ENCODE results near the gene PIGL.

The PIGL gene

DNA sequence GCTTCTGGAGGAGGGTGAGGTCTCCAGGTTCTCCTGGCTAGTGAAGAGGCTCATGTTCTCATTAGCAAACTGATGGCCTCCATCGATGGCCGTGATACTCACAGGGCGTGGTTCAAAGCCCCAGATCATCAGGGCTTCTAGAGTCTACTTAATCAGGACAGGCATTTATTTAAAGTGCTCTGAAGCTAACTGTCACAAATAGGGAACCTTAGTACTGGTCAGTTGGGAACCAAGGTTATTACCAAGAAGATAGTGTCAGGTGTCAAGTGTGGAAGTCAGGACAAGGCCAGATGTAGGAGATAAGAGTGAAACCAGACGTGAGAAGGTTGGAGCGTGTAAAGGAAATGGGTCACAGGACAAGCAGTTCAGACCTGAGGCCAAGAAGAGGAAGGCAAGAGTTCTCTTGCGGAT lies 56.9 kb downstream of the PIGL start:
- H3K27ac ChIP-seq (ENCODE audit: low read length), result no peak overlapping the region
- peaks cover 5% of the 10 kb centered on the region; the same call in 1 of the 2 replicates for H3K36me3 ChIP-seq (ENCODE audit: insufficient read depth, low read length)
- no peaks in the 10 kb centered on the region for H3K27me3 ChIP-seq (ENCODE audit: insufficient read depth, low read length, poor library complexity)
- peaks cover 6% of the 10 kb centered on the region for H3K9me3 ChIP-seq (ENCODE audit: insufficient read depth, low read length, severe bottlenecking)
- H3K79me2 ChIP-seq (ENCODE audit: insufficient read depth, low read length), result no peaks in the 10 kb centered on the region
- H3K4me3 ChIP-seq (ENCODE audit: low read depth in 1 of 2, low read length in 2 of 2), result no peak overlapping the region
- DNase-seq, result no peak
- TF ChIP-seq, protein P1, sequence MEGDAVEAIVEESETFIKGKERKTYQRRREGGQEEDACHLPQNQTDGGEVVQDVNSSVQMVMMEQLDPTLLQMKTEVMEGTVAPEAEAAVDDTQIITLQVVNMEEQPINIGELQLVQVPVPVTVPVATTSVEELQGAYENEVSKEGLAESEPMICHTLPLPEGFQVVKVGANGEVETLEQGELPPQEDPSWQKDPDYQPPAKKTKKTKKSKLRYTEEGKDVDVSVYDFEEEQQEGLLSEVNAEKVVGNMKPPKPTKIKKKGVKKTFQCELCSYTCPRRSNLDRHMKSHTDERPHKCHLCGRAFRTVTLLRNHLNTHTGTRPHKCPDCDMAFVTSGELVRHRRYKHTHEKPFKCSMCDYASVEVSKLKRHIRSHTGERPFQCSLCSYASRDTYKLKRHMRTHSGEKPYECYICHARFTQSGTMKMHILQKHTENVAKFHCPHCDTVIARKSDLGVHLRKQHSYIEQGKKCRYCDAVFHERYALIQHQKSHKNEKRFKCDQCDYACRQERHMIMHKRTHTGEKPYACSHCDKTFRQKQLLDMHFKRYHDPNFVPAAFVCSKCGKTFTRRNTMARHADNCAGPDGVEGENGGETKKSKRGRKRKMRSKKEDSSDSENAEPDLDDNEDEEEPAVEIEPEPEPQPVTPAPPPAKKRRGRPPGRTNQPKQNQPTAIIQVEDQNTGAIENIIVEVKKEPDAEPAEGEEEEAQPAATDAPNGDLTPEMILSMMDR (IDR thresholded peaks at IDR 0.05; ENCODE audit: borderline replicate concordance, extremely low read depth, low read length, poor library complexity, severe bottlenecking), result no peak
- TF ChIP-seq EZH2 (IDR thresholded peaks at IDR 0.05; ENCODE audit: borderline replicate concordance, low read depth, low read length, severe bottlenecking), result no peak
- no peak overlapping the region for H2AFZ ChIP-seq (ENCODE audit: low read depth, low read length)
- no peak overlapping the region for H3K9ac ChIP-seq (ENCODE audit: low read depth, low read length)
- ATAC-seq (ENCODE audit: insufficient read depth, low read depth), result no peak
- H3K4me2 ChIP-seq (ENCODE audit: insufficient read depth, low read length), result no peak overlapping the region
- no peaks in the 10 kb centered on the region for H4K20me1 ChIP-seq (ENCODE audit: insufficient read depth, low read length)
- no peaks in the 10 kb centered on the region for H3K4me1 ChIP-seq (ENCODE audit: insufficient read depth, low read length)

DNA sequence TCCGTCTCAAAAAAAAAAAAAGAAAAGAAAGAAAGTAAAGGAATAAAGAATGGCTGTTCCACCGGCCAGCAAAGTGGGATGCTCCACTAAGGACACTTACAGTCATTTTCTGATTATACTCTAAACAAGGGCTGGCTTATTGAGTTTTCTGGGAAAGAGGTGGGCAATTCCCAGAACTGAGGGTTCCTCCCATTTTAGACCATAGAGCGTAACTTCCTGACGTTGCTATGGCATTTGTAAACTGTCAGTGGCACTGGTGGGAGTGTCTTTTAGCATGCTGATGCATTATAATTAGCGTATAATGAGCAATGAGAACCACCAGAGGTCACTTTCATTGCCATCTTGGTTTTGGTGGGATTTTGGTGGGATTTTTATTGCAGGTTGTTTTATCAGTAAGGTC lies 58.0 kb downstream of the PIGL start:
- Histone ChIP-seq H4K20me1 (ENCODE audit: insufficient read depth, low read length) (no peaks in the 10 kb centered on the region), H3K36me3 (ENCODE audit: insufficient read depth, low read length) (peaks cover 5% of the 10 kb centered on the region; the same call in 1 of the 2 replicates), H3K27me3 (ENCODE audit: insufficient read depth, low read length, poor library complexity) (no peaks in the 10 kb centered on the region), H3K27ac (ENCODE audit: low read length) (no peak overlapping the region), H3K9ac (ENCODE audit: low read depth, low read length) (no peak overlapping the region), H3K9me3 (ENCODE audit: insufficient read depth, low read length, severe bottlenecking) (peaks cover 6% of the 10 kb centered on the region), H3K4me1 (ENCODE audit: insufficient read depth, low read length) (no peaks in the 10 kb centered on the region), H2AFZ (ENCODE audit: low read depth, low read length) (no peak overlapping the region), H3K4me3 (ENCODE audit: low read depth in 1 of 2, low read length in 2 of 2) (no peak overlapping the region), H3K4me2 (ENCODE audit: insufficient read depth, low read length) (no peak overlapping the region), H3K79me2 (ENCODE audit: insufficient read depth, low read length) (no peaks in the 10 kb centered on the region)
- no peak for TF ChIP-seq EZH2 (IDR thresholded peaks at IDR 0.05; ENCODE audit: borderline replicate concordance, low read depth, low read length, severe bottlenecking)
- TF ChIP-seq, protein P1 (IDR thresholded peaks at IDR 0.05; ENCODE audit: borderline replicate concordance, extremely low read depth, low read length, poor library complexity, severe bottlenecking), result no peak
- DNase-seq (no peak), ATAC-seq (ENCODE audit: insufficient read depth, low read depth) (no peak)

DNA sequence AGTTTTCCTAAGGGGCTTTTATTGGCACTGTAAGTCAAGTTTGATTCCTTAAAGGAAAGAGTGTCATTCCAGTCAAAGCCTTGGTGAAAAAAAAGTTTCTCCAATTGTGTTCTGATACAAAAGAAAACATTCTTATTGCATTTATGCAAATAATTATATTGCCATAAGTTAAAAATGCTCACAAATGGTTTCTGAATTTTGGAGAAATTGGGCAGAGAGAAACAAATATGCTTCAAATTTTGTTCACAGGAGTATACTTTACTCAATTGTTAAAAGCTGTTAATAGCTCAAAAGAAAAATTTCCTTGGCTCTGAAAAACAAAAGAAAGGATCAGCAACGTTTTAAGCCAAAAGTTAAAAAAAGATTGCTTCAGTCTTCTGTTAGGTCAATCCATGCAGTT lies 60.2 kb downstream of the PIGL start:
- Histone ChIP-seq H3K79me2 (ENCODE audit: insufficient read depth, low read length) (no peaks in the 10 kb centered on the region), H3K4me2 (ENCODE audit: insufficient read depth, low read length) (no peak overlapping the region), H3K9ac (ENCODE audit: low read depth, low read length) (no peak overlapping the region), H3K27me3 (ENCODE audit: insufficient read depth, low read length, poor library complexity) (no peaks in the 10 kb centered on the region), H2AFZ (ENCODE audit: low read depth, low read length) (no peak overlapping the region), H3K36me3 (ENCODE audit: insufficient read depth, low read length) (peaks cover 5% of the 10 kb centered on the region; the same call in 1 of the 2 replicates), H3K27ac (ENCODE audit: low read length) (no peak overlapping the region), H4K20me1 (ENCODE audit: insufficient read depth, low read length) (no peaks in the 10 kb centered on the region), H3K4me3 (ENCODE audit: low read depth in 1 of 2, low read length in 2 of 2) (no peak overlapping the region), H3K9me3 (ENCODE audit: insufficient read depth, low read length, severe bottlenecking) (peaks cover 6% of the 10 kb centered on the region), H3K4me1 (ENCODE audit: insufficient read depth, low read length) (no peaks in the 10 kb centered on the region)
- ATAC-seq (ENCODE audit: insufficient read depth, low read depth) (no peak), DNase-seq (no peak)
- TF ChIP-seq, protein P1 (IDR thresholded peaks at IDR 0.05; ENCODE audit: borderline replicate concordance, extremely low read depth, low read length, poor library complexity, severe bottlenecking), result no peak
- TF ChIP-seq EZH2 (IDR thresholded peaks at IDR 0.05; ENCODE audit: borderline replicate concordance, low read depth, low read length, severe bottlenecking), result no peak

DNA sequence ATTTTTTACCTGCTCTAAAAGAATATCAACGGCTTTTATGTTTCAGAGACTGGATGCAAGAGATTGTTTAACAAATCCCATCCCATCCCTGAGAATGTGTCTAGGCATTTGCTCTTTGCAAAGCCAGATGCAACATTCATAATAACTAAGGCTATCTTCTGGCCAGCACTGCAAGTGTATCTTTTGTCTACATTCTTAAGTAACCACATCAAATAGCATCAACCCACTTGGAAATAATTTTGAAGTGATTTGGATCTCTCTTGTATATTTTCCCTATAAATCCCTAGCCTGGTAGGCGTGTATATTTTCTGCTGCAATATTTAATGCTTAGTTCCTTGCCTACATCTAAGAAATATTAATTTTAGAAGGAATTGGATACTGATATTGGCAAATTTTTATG lies 64.3 kb downstream of the PIGL start:
- Histone ChIP-seq H3K27ac (ENCODE audit: low read length) (no peak overlapping the region), H3K36me3 (ENCODE audit: insufficient read depth, low read length) (peaks cover 9% of the 10 kb centered on the region), H2AFZ (ENCODE audit: low read depth, low read length) (no peak overlapping the region), H3K27me3 (ENCODE audit: insufficient read depth, low read length, poor library complexity) (no peaks in the 10 kb centered on the region), H3K4me1 (ENCODE audit: insufficient read depth, low read length) (no peaks in the 10 kb centered on the region), H3K4me2 (ENCODE audit: insufficient read depth, low read length) (no peak overlapping the region), H3K9ac (ENCODE audit: low read depth, low read length) (no peak overlapping the region), H4K20me1 (ENCODE audit: insufficient read depth, low read length) (no peaks in the 10 kb centered on the region), H3K9me3 (ENCODE audit: insufficient read depth, low read length, severe bottlenecking) (peaks cover 6% of the 10 kb centered on the region), H3K4me3 (ENCODE audit: low read depth in 1 of 2, low read length in 2 of 2) (no peak overlapping the region), H3K79me2 (ENCODE audit: insufficient read depth, low read length) (no peaks in the 10 kb centered on the region)
- TF ChIP-seq EZH2 (IDR thresholded peaks at IDR 0.05; ENCODE audit: borderline replicate concordance, low read depth, low read length, severe bottlenecking), result no peak
- TF ChIP-seq, protein P1 (IDR thresholded peaks at IDR 0.05; ENCODE audit: borderline replicate concordance, extremely low read depth, low read length, poor library complexity, severe bottlenecking), result no peak
- ATAC-seq (ENCODE audit: insufficient read depth, low read depth) (no peak), DNase-seq (no peak)
